Dermis lymphatic vessel endothelial cell (primary cell): Measurements from ENCODE around the gene SFXN2. TPM values are rescaled to one million over a fixed set of nuclear protein-coding genes. Genes with fewer than 3 reads are reported as not detected.

Source experiments
- total RNA-seq: library from RNA; depleted of rRNA; stranded (reverse); fragments of >200 nt; gene quantifications from 2 replicates; pipeline ENCODE4 v1.2.1, GENCODE V29; 2014

Gene SFXN2
- total RNA-seq: 7.0 and 8.6 TPM in 2 replicates

DNA sequence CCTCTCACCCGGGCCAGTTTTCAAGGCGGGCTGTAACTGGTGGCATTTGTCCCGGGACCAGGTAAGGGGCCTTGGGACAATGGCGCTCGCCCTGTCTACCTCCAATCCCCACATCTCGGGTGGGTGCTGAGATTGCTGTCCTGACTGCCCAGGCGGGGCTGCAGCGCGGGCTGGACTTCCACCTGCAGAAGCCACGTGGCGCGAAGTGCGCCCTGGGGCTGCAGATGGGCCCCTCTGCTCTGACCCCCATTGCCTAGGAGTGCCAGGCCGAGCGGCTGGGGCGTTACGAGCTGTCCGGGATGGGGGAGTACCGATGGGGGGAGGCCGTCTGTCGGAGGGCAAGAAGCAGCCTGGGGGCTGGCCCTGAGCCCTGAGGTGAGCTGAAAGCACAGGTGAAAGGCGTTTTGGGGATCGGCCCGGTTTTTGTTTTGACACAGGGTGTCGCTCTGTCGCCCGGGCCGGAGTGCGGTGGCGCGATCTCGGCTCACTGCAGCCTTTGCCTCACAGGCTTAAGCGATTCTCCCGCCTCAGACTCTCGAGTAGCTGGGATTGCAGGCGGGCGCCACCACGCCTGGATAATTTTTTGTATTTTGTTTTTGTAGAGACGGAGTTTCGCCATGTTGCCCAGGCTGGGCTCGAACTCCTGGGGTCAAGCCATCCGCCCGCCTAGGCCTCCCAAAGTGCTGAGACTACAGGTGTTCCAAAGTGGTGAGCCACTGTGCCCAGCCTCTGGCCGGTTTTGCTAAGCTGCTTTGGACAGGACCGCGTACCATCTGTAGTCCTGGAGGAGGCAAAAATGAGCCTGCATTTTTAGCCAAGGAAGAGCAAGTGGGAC lies at the start of gene SFXN2:
SFXN2 (plus strand) TSS at position 16 of the 835 bp plus-strand sequence. CDS start 12,001 bp downstream, outside the sequence.

GRCh38 chr10:102713814-102714620 lies 419 bp upstream of the SFXN2 start, which contains the start of gene ARL3:
ARL3 (minus strand) TSS chr10:102714397; CDS start chr10:102714275, 122 bp downstream.

GRCh38 chr10:102743588-102744373 lies 29.3 kb downstream of the SFXN2 start, which contains the start of gene WBP1L:
WBP1L (plus strand) TSS chr10:102743948; CDS start chr10:102744054, 106 bp downstream.

Other genes with a start within 250 kb of the SFXN2 start
- 142 and 144 TPM in 2 replicates for gene ACTR1A, start 211.9 kb upstream of the SFXN2 start, total RNA-seq
- 3.0 and 4.7 TPM in 2 replicates for gene SUFU, start 210.7 kb upstream of the SFXN2 start, total RNA-seq
- gene TRIM8, start 70.2 kb upstream of the SFXN2 start, total RNA-seq: 56.6 and 58.6 TPM in 2 replicates
- gene ARL3, start 239 bp upstream of the SFXN2 start, total RNA-seq: 3.8 and 5.3 TPM in 2 replicates
- gene WBP1L, start 29.3 kb downstream of the SFXN2 start, total RNA-seq: 61.9 and 63.0 TPM in 2 replicates
- not detected in 2 replicates for gene CYP17A1, start 122.8 kb downstream of the SFXN2 start, total RNA-seq
- 32.7 and 42.2 TPM in 2 replicates for gene BORCS7, start 139.6 kb downstream of the SFXN2 start, total RNA-seq
- gene AS3MT, start 154.8 kb downstream of the SFXN2 start, total RNA-seq: 0.43 and 0.54 TPM in 2 replicates
- 2.4 and 2.5 TPM in 2 replicates for gene CNNM2, start 203.7 kb downstream of the SFXN2 start, total RNA-seq